GM18909 (cell line): ENCODE measurements around the gene METTL15.
"Not testable (repeated sequence)": the region's sequence is repeated elsewhere in the genome, so short reads cannot be mapped to it uniquely, and the experiment has no call there.

Experiments
- ATAC-seq: cut with Tn5 transposase; IDR thresholded peaks from one replicate; pipeline ENCODE4 v1.9.1; 2021; ENCODE audit warnings: mild to moderate bottlenecking; ENCODE audit not compliant: unreplicated experiment, poor library complexity

Gene METTL15

DNA sequence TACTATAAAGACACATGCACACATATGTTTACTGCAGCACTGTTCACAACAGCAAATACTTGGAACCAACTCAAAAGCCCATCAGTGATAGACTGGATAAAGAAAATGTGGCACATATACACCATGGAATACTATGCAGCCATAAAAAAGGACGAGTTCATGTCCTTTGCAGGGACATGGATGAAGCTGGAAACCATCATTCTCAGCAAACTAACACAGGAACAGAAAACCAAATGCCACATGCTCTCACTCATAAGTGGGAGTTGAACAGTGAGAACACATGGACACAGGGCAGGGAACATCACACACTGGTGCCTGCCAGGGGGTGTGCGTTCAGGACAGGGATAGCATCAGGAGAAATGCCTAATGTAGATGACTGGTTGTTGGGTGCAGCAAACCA lies 164.1 kb downstream of the METTL15 start:
- not testable (repeated sequence) for ATAC-seq

DNA sequence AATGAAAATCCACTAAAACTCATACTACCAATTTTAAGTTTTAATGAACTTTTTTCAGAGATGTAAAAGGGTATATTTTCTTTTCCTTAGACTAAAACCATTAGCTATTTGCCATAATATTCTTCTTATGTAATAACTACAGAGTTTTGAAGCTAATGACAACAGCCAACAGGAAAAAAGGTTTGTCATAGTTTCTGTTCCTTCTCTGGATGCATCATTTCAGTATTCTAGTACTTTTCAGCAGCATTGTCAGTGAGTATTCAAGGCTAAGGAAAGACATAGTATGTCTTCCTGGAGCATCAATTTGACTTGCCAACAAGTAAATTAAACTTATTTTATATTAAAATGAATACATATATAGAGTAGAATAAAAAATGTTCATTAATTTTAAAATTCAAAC lies 166.0 kb downstream of the METTL15 start:
- ATAC-seq, result no peak

DNA sequence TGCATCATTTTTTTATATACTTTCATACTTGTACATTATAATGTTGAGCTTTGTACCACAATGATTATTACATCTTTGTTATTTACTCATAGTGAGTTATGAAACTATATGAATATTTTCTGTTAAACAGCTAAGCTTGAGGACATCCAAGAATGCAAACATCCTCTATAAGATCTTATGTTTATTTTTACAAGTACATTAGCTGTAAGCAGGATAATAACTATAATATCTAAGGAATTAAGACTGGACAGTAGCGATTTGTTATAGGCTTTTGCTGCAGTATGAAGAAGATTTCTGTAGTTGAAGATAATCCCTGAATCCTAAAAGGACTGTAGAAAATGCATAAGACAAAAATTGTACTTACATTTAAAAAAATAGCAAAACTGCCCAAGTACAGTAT lies 176.0 kb downstream of the METTL15 start:
- ATAC-seq, result no peak

DNA sequence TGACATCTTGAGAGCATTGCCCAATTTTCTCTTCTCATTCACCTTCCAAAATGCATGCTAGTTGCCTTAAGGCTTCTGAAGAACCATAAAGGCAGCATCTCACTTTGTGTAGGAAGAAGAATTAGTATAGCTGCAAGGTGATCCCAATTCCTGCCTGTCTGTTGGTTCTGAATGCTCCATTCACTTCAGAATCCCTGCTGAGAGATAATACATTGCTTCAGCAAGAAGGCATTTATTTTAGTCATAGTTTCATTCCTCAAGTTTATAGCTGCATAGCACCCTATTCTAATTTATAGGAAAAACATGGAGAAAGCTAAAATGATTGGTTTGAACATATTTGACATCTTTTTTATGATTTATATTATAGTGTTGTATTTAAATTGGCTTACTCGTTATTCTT lies 181.3 kb downstream of the METTL15 start:
- ATAC-seq, result no peak

DNA sequence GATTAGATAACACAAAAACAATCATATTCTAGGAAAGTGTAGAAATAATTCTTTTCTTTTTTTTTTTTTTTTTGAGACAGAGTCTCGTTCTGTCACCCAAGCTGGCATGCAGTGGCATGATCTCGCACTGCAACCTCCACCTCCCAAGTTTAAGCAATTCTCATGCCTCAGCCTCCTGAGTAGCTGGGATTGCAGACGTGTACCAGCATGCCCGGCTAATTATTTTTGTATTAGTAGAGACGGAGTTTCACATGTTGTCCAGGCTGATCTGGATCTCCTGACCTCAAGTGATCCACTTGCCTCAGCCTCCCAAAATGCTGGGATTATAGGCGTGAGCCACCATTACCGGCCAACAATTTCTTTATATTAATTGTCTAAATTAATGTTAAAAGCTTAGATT lies 182.8 kb downstream of the METTL15 start:
- ATAC-seq, result not testable (repeated sequence)

DNA sequence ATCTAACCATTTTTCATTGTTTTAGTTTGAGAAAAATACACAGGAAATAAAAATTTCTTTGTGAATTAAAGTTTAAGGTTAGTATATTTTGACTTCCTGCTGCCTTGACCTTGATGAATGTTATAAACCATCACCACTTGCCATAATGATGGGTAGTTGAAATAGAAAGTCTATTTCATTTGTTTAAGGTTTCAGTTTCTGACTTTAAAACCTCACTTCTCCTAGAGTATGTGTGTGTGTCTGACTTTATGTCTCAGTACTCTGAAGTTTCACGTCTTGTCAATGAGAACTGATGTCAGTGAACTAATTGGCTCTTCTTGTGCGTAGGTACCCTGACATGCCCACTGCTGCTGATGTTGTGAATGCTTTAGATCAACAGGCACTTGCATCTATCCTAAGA lies 188.2 kb downstream of the METTL15 start:
- ATAC-seq, result peak; percentile 97

DNA sequence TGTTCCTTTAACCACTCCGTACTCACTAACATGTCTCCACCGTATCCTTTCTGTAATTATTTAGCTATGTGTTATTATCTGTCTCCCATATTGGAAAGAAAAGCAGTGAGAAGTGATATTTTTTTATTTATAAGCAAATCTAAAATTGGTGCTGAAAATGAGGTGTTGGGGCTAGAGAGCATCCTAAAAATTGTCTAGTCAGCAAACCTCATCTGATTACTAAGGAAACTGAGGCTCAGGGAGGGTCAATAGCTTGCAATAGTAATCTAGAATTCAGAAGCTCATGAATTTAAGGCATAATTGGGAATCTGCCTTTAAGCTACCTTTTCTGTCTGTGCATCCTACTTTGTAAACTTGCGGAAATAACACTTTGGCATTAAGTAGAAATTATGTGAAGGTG lies 190.0 kb downstream of the METTL15 start:
- no peak for ATAC-seq

DNA sequence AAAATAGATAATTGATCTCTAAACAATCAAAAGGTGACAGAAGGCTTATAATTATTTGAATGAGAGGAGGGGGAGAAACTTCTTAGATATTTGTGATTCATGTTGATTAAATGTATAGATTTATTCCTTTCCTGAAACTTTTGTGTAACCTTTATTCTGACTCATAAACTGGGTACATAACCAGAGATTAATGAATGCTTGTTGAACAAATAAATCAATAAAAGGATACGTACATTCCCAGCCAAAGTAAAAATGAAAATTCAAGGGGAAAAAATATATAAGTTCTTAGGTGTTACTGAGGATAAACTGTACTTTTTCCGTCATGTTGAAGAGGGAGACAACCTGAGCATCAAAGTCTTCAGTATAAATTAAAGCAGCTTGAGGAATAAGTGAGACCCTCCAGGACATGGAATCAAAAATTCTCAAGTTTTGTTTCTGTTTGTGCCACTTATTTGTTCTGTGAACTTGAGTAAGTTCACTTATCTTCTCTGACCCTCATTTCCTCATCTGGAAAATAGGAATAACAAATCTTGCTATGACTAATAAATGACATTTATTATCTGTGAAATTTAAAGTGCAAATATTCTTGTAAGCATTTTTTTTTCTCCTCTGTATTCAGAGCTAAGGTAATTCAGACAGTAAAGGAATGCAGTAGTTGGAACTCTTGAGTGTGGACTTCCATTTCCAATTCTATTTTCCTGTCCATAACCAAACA lies 195.4 kb downstream of the METTL15 start:
- ATAC-seq, result no peak

DNA sequence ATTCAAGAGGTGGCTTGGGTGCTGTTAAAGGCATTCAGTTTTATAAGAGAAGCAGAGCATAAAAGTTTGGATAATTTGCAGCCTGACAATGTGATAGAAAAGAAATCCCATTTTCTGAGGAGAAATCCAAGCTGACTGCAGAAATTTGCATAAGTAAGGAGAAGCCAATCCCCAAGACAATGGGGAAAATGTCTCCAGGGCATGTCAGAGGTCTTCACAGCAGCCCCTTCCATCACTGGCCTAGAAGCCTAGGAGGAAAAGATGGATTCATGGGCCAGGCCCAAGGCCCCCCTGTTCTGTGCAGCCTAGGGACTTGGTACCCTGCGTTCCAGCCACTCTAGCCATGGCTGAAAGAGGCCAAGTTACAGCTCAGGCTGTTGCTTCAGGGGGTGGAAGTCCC lies 207.3 kb downstream of the METTL15 start:
- ATAC-seq, result no peak

DNA sequence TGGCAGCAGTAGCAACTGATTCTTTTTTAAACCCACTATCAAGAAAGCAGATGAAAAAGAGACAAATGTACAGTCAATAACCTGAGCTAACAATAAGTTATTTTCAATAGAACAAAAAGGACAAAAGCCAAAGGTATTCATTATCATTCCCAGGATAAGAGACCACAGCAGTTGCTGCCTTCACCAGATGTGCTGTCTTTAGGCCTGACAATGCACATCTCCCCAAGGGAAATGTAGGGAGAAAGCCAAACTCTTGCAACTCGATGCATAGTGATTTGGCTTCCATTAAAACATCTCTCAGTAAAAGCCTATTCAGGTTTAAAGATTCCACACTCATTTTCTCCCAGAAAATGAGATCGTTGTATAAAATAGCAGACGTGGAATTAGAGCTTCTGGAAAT lies 210.7 kb downstream of the METTL15 start:
- no peak for ATAC-seq

DNA sequence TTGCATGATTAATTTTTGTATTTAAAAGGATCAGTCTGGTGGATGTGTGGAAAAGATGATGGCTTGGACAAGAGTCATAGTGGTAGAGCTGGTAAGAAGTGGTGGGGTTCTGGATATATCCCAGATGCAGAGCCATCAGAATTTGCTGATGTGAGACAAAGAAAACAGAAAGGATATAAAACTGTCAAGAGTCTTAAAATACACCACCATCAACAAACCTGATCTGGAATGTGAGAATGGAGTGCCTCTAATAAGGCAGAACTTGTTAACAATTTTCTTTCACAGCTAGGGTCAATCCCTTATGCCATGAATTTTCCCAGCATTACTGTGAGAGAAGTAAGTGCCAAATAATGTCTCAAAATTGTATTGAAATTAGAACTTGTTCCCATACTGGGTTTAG lies 215.4 kb downstream of the METTL15 start:
- ATAC-seq, result no peak

DNA sequence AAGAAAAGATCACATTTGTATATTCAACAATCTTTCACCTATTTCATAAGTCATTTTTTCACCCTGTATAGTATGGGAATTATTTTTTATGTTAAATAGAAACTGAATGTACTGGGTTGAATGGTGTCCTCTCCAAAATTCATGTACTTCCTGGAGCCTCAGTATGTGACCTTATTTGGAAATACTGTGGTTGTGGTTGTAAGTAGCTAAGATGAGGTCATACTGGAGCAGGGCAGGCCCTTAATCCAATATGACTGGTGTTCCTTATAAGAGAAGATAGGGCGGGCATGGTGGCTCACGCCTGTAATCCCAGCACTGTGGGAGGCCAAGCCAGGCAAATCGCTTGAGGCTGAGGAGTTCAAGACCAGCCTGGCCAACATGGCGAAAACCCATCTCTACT lies 224.2 kb downstream of the METTL15 start:
- ATAC-seq, result peak; percentile 72

DNA sequence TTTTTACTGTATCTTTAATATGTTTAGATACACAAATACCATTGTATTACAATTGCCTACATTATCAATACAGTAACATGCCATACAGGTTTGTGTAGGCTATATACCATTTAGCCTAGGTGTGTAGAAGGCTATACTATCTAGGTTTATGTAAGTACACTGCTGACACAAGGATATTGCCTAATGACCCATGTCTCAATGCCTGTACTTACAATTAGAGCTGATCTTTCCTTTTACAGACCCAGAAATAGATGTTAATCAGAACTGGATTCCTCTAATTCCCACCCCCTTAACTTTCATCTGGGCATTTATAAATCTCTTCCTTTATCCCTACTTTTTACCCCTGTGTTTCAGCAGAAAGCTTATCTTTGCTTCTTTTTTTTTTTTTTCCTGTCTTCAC lies 229.5 kb downstream of the METTL15 start:
- ATAC-seq, result no peak

DNA sequence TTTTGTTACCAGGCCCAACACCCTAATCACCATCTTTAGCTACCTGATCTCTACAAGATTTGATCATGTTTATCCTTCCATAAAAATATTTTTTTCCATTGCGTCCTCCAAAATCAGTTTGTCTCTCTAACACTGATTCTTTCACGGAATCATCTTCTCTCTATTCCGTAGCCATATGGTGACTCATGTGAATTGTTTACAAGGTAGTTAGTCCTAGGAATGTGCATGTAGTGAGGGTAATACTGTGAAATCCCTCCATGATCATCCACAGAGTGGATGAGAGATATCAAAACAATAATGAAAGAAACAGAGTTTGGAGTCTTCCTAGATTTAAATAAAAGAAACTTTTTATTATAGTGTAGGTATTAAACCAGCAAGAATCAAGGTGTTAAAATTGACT lies 230.2 kb downstream of the METTL15 start:
- ATAC-seq, result no peak

DNA sequence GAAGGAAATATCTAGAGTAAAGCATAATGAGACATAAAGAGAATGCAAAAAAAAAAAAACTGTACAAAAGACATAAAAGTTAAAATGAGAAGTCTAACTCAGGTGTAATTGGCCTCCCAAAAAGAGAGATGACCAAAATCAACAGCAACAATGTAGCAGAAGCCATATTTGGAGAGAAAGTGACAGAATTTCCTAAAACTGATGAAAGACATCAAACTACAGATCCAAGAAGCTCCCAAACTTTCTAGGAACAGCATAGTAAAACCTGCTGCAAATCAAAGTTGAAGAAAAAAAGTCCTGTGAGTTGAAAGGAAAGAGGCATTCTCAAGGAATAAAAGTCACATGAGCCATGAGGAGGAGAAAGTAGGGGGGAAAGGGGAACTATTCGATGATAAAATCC lies 231.3 kb downstream of the METTL15 start:
- no peak for ATAC-seq

DNA sequence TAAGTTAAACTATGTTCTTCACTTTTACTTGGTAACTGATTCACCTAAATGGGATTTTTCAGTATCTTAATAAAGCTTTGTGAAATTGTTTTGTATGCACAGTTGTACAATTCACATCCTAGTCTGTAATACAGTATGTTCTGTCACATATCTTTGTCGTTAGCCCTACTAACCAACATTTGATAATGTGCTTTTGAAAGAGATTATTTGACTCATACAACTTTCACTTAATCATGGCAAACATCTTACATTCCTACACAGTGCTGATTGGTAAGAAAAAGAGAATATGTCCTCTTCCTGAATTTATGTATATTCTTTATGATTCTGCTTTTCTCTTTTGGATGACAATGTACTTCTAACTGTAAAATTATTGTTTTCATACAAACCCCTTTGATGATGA lies 234.5 kb downstream of the METTL15 start:
- ATAC-seq, result no peak

DNA sequence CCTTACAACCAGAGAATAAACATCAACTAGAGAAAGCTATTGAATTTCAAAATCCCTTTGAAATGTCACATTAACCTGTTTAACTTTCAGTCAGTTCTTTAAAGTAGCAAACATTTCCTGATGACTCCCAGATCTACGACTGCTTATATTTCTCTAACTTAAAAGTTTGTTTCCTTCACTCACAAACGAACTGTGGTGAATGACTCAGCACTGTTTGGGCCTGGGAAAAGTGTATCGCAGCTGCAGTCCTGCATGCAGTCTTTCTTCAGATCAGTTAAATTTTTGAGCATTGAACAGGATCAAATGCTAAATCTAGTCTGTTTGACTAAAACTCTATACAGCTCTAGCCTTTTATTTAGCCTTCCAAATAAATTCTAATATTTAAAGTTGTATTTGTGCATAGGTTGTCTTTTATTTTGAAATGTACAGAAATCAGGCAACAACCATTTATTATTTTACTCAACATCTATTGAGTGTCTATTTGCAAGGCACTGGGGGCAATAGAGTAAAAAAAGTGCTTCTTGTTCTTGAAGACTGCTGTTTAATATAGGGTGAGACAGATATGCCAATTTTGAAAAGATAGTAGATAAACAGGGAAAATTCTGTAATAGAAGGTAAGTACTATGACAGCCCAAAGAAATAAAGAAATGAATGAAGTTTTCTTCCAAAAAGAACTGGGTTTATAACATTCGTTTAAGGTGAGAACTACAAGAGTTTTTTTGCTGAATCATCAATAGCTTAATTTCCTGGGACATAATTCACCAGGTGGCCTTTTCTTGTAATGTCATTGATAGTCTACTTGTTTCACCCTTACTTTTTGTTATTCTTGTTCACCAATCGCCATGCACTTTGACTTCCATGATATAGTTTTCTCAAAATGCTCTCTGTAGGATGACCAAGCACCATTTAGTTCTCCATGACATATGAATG lies 235.4 kb downstream of the METTL15 start:
- no peak for ATAC-seq

DNA sequence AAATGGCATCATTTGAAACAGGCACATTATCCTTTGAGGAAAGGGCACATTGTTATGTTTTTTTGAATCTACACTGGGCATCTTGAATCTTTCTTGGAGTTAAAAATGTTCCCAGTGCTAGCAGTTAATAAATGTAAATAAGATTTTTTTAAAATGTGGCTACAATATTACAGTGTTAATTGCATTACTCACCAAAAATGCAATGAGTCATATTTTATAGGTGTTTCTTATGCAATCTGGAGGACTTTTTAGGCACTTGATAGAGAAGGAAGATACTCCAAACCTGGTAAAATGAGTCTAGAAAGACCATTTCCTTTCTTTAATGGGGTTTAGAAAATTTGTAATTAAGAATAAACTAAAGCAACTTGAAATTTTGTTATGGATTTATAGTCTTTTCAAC lies 238.0 kb downstream of the METTL15 start:
- no peak for ATAC-seq

DNA sequence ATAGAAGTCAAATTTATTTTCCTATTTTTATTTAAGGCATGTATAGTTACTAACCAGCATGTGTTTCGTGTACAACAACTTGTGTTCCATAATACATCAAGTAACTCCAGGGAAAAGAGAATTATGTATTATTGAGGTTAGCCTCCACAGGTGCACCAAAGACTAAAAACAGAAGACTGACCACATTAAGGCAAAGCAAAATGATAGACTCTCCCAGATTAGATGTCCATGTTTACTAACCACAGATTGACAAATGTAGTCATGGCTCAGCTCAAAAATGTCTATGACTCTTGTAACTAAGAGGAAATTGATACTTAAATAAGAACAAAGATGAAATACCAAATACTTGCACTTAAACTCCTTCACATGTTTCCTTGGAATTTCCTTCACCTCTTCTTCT lies 238.5 kb downstream of the METTL15 start:
- ATAC-seq, result no peak

DNA sequence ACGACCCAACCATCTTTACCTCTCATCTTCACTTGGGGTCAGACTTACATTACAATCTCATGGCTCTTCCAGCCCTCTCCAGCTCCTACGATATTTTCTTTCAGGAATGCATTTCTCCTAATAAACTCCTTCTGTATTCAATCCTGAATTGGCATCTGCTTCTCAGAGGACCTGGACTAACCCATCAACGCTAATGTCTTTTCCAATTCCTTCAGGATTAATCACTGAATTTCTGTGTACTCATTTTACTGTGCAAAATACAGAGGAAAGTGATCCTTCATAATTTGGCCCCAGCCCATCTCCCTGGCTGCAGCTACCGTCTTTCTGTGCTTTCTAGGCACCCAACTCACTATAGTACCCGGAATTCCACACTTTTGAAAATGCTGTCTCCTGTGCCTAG lies 239.2 kb downstream of the METTL15 start:
- no peak for ATAC-seq

DNA sequence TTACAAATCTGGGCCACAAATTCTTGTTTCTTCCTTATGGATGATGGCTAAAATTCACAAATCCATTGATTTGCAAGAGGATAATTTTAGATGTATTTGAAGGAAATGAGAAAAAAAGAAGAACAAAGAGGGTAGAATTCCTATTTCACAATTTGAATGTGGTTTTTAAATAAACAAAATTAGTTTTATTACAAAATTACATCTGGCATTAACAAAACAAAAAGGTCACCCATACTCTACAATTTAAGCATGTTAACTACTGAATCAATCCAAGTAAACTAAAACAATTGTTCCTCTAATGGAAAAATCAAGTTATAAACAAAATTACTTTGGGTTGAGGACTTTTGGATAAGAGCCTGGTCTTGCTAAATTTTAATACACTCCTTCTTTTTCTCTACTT lies 242.0 kb downstream of the METTL15 start:
- ATAC-seq, result no peak

DNA sequence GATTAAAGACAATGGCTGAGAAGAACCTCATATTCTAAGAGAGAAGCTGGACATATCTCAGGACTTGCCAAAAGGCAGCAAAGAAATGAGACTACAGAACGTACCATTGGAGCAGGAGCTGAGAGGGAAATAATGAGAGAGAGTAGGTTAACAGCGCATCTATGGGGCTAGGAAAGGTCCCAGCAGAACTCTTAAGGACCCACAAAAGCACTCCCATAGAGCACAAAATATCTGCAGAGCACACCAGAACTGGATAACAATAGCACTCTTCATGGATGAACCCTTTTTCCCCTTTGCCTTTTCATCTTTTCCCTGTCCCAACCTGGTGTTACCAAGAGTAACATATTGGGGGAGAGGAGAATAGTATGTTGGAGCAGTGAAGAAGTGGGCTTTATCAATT lies 245.8 kb downstream of the METTL15 start:
- no peak for ATAC-seq
